Tibial nerve (tissue), 4 donors: ENCODE results near the gene ARID5B.

Source experiments
- EP300 ChIP-seq, 2 donors: sonication (generic); formaldehyde crosslinking; IDR thresholded peaks; one replicate each; pipeline ENCODE4 v1.6.1; 2017; ENCODE audit warnings: antibody characterized with exemption in 2 of 2, mild to moderate bottlenecking in 1 of 2
- POLR2A ChIP-seq, 2 donors: fragments of 450-650 bp; IDR thresholded peaks; one replicate each; pipeline ENCODE4 v1.6.1; 2017; ENCODE audit warnings: antibody characterized with exemption in 2 of 2, mild to moderate bottlenecking in 2 of 2, moderate library complexity in 2 of 2
- TF ChIP-seq, protein P1 (sequence below), 5 experiments: fragments of 200-600 bp in 3 of 5; fragments of 450-650 bp in 2 of 5; sonication (generic) in 3 of 5; IDR thresholded peaks; one replicate each; pipeline ENCODE4 v1.5.1; 2016 to 2019; ENCODE audit warnings: antibody characterized with exemption in 5 of 5, mild to moderate bottlenecking in 3 of 5, moderate library complexity in 2 of 5

DNA sequence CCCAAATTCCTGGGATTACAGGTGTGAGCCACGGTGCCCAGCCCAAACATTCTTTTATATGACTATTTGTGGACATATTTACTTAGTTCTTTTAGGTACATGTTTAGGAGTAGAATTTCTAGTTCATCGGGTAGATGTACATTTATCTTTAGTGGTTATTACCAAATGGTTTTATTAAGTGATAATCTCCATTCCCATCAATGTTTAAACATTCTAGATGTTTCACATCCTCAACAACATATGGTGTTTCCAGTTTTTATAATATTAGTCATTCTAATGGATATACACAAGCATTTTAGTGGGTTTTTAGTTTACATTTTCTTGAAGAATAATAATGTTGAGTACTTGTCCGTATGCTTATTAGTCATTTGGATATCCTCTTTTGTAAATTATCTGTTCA lies 235.4 kb downstream of the ARID5B start:
- TF ChIP-seq POLR2A (IDR thresholded peaks at IDR 0.05): no peak
- TF ChIP-seq, protein P1, sequence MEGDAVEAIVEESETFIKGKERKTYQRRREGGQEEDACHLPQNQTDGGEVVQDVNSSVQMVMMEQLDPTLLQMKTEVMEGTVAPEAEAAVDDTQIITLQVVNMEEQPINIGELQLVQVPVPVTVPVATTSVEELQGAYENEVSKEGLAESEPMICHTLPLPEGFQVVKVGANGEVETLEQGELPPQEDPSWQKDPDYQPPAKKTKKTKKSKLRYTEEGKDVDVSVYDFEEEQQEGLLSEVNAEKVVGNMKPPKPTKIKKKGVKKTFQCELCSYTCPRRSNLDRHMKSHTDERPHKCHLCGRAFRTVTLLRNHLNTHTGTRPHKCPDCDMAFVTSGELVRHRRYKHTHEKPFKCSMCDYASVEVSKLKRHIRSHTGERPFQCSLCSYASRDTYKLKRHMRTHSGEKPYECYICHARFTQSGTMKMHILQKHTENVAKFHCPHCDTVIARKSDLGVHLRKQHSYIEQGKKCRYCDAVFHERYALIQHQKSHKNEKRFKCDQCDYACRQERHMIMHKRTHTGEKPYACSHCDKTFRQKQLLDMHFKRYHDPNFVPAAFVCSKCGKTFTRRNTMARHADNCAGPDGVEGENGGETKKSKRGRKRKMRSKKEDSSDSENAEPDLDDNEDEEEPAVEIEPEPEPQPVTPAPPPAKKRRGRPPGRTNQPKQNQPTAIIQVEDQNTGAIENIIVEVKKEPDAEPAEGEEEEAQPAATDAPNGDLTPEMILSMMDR (IDR thresholded peaks at IDR 0.05): no peak
- TF ChIP-seq EP300 (IDR thresholded peaks at IDR 0.05): no peak
